Naive thymus-derived CD4-positive, alpha-beta T cell (primary cell): Measurements from ENCODE around the gene HMGB2. TPM values are rescaled to one million over a fixed set of nuclear protein-coding genes. Genes with fewer than 3 reads are reported as not detected.

Experiments
- ATAC-seq: fragments of 150-1000 bp; cut with Tn5 transposase; 2 replicates; pipeline ENCODE4 v1.10.0; 2021; ENCODE audit warnings: mild to moderate bottlenecking, moderate library complexity
- CTCF ChIA-PET: fragments of 350-600 bp; sonication (Branson Sonifier 250); formaldehyde crosslinking; loops from one replicate; lab custom pipeline; 2021; ENCODE audit warnings: antibody characterized with exemption; lab: Charles Lee
- POLR2A ChIA-PET: fragments of 350-600 bp; sonication (Branson Sonifier 250); formaldehyde crosslinking; loops from one replicate; lab custom pipeline; 2021; ENCODE audit warnings: antibody characterized with exemption, inconsistent platforms; lab: Charles Lee
- DNase-seq, 9 donors: peaks; one replicate each; pipeline versions ENCODE4 v3.0.0 to v3.0.0-alpha.2; 2020 to 2022; ENCODE audit warnings: mixed read lengths in 1 of 9
- H3K27ac ChIP-seq: one replicate; pipeline ENCODE4 v1.7.0; 2013; ENCODE audit warnings: mild to moderate bottlenecking, low read depth, low read length, moderate library complexity
- H3K27me3 ChIP-seq, 2 donors: one replicate each; pipeline ENCODE4 v1.7.0; 2013; ENCODE audit warnings: low read length in 2 of 2, mild to moderate bottlenecking in 2 of 2, moderate library complexity in 2 of 2; ENCODE audit not compliant: control insufficient read depth in 2 of 2, insufficient read depth in 2 of 2
- H3K36me3 ChIP-seq, 3 experiments: 1 replicate in 2 of 3; 2 replicates in 1 of 3; pipeline ENCODE4 v1.7.0; 2013; ENCODE audit warnings: low read length in 3 of 3, mild to moderate bottlenecking in 3 of 3, moderate library complexity in 1 of 3; ENCODE audit not compliant: insufficient read depth in 3 of 3, control insufficient read depth in 2 of 3
- H3K4me1 ChIP-seq, 2 donors: one replicate each; pipeline ENCODE4 v1.7.0; 2013; ENCODE audit warnings: low read length in 2 of 2, mild to moderate bottlenecking in 2 of 2, moderate library complexity in 1 of 2; ENCODE audit not compliant: control insufficient read depth in 2 of 2, insufficient read depth in 2 of 2
- H3K4me3 ChIP-seq: 2 replicates; pipeline ENCODE4 v1.7.0; 2013; ENCODE audit warnings: mild to moderate bottlenecking, low read length
- H3K9me3 ChIP-seq, 3 experiments: 1 replicate in 2 of 3; 2 replicates in 1 of 3; pipeline ENCODE4 v1.7.0; 2013; ENCODE audit warnings: low read length in 3 of 3; ENCODE audit not compliant: control insufficient read depth in 2 of 3
- H3K27ac Mint-ChIP-seq, 9 donors: one replicate each; pipeline ENCODE4 v1.8.0; 2020 to 2022; ENCODE audit warnings: mixed read lengths in 9 of 9, mild to moderate bottlenecking in 8 of 9, moderate library complexity in 5 of 9, inconsistent platforms in 2 of 9
- H3K27me3 Mint-ChIP-seq, 5 donors: one replicate each; pipeline ENCODE4 v1.8.0; 2021 to 2022; ENCODE audit warnings: mixed read lengths in 5 of 5, mild to moderate bottlenecking in 1 of 5
- H3K36me3 Mint-ChIP-seq, 5 donors: one replicate each; pipeline ENCODE4 v1.8.0; 2020 to 2022; ENCODE audit warnings: mixed read lengths in 5 of 5, mild to moderate bottlenecking in 3 of 5, inconsistent platforms in 1 of 5
- H3K4me1 Mint-ChIP-seq, 7 donors: one replicate each; pipeline ENCODE4 v1.8.0; 2020 to 2022; ENCODE audit warnings: mixed read lengths in 7 of 7, mild to moderate bottlenecking in 3 of 7, inconsistent platforms in 1 of 7
- H3K4me3 Mint-ChIP-seq, 10 donors: one replicate each; pipeline ENCODE4 v1.8.0; 2020 to 2022; ENCODE audit warnings: mild to moderate bottlenecking in 10 of 10, mixed read lengths in 10 of 10, moderate library complexity in 6 of 10, inconsistent platforms in 2 of 10
- H3K9me3 Mint-ChIP-seq, 11 donors: one replicate each; pipeline ENCODE4 v1.8.0; 2020 to 2022; ENCODE audit warnings: mixed read lengths in 11 of 11, mild to moderate bottlenecking in 4 of 11, inconsistent platforms in 1 of 11, moderate library complexity in 1 of 11
- intact Hi-C, 2 donors: fragments of 100-400 bp; cut with micrococcal nuclease; formaldehyde crosslinking; loops; one replicate each; pipeline ENCODE4 v1.15.1; 2023
- polyA plus RNA-seq, 2 donors: library from polyadenylated mRNA; unstranded; fragments of 300-500 nt; fragmentation: Illumina TruSeq; gene quantifications; one replicate each; pipeline ENCODE4 v1.2.3, GENCODE V29; 2021
- total RNA-seq, 6 experiments: library from RNA in 5 of 6; stranded (reverse) in 5 of 6; gene quantifications; 1 replicate in 5 of 6; 2 replicates in 1 of 6; pipeline ENCODE4 v1.2.3 and lab custom pipeline; 2021 to 2026

Gene HMGB2
- total and polyA plus RNA-seq, 7 experiments from 2014 or later = 89.3 to 542 (median 143) TPM

DNA sequence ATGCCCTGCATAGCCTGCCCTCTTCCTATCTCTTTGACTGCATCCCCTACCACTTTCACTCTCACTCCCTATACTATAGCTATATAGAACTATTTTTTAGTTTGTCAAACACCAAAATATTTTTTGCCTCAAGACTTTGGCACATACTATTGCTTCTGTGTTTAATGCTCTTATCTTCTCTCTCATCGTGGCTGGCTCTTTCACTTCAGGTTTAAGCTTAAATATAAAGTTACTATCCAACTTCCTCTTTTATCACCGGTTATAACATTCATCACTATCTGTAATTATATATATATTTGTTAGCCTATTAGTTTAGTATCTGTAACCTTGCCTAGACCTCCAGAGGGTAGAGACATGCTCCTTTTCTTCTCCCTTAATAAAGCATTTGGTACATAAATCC lies 11.5 kb upstream of the HMGB2 start:
- no peaks in the 10 kb centered on the region for H3K9me3 ChIP-seq
- Mint-ChIP-seq H3K4me3 (no peak overlapping the region), H3K4me1 (peaks cover 0 to 4% (median 0%) of the 10 kb centered on the region in 7 donors), H3K27ac (no peak overlapping the region), H3K27me3 (peaks cover 4 to 40% (median 8%) of the 10 kb centered on the region in 5 donors), H3K36me3 (peaks cover 0 to 6% (median 0%) of the 10 kb centered on the region in 5 donors), H3K9me3 (peaks cover 0 to 1% (median 0%) of the 10 kb centered on the region in 11 donors)
- H3K36me3 ChIP-seq = no peaks in the 10 kb centered on the region
- H3K4me1 ChIP-seq = no peaks in the 10 kb centered on the region
- H3K27ac ChIP-seq = no peak overlapping the region
- no peak overlapping the region for H3K4me3 ChIP-seq
- DNase-seq (no peak), ATAC-seq (no peak)
- POLR2A ChIA-PET = interaction anchor here (1.9 kb wide), 1 partner anchor 11 kb away, joined by 8 read pairs; the partner anchor contains the start of gene HMGB2
- CTCF ChIA-PET = no interaction called here
- intact Hi-C loops = no loop called here
- no peaks in the 10 kb centered on the region for H3K27me3 ChIP-seq

DNA sequence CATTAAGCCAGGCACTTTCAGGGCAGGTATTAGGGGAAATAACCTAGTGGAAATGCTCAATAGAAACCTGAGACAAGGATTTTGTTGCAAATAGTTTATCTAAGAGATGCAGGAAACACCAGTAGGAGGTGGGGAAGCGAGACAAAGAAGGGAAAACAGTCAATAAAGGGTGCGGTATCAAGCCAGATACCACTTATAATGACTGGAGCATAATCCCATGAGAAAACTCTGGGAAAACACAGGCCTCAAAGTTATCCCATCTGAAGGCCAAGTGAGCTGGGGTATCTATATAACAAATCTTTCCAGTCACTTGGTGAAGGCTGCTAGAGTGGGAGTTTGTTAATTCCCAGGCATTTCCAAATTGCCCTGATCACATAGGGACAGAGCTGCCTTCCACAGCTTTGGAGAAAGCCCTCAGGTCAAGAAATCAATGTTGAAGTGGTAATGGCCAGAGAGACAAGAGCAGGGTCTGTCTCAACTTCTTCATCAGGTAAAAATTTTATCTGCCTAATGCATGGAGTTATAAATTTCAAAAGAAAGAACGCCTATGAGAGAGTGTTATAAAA lies 9.8 kb upstream of the HMGB2 start:
- intact Hi-C loops = no loop called here

DNA sequence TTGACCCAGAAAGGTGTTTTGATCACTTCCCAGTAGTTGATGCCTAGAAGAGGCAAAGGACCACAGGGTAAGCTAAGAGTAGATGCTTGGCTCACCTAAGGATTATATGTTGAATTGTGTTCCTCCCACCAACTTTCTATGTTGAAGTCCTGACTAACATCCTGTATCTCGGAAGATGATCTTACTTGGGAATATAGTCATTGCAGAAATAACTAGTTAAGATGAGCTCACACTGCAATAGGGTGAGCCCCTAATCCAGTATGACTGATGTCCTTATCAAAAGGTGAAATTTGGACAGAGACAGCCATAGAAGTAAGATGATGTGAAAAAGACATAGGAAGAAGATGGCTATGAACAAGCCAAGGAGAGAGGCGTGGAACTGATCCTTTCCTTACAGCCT lies 3.3 kb upstream of the HMGB2 start:
- H3K27me3 Mint-ChIP-seq = peaks cover 8 to 18% (median 11%) of the 10 kb centered on the region in 5 donors
- DNase-seq (no peak), ATAC-seq (no peak)
- CTCF ChIA-PET = no interaction called here
- peaks cover 0 to 6% (median 0%) of the 10 kb centered on the region in 11 donors for H3K9me3 Mint-ChIP-seq
- peaks cover 13 to 29% (median 21%) of the 10 kb centered on the region in 7 donors for H3K4me1 Mint-ChIP-seq
- H3K4me3 ChIP-seq = no peak overlapping the region
- peaks cover 0 to 14% (median 0%) of the 10 kb centered on the region in 5 donors for H3K36me3 Mint-ChIP-seq
- H3K4me1 ChIP-seq = peaks cover 7 to 12% of the 10 kb centered on the region in 2 donors
- H3K36me3 ChIP-seq = peaks cover 0 to 9% (median 0%) of the 10 kb centered on the region in 3 experiments
- H3K27me3 ChIP-seq = no peaks in the 10 kb centered on the region
- no peaks in the 10 kb centered on the region for H3K9me3 ChIP-seq
- H3K27ac Mint-ChIP-seq = no peak overlapping the region
- intact Hi-C loops = no loop called here
- H3K4me3 Mint-ChIP-seq = no peak overlapping the region
- no peak overlapping the region for H3K27ac ChIP-seq
- POLR2A ChIA-PET = interaction anchor here (8.8 kb wide), 1 partner anchor 34 kb away, joined by 209 read pairs; the partner anchor contains the start of gene SAP30

More for the DNA sequence above, 9.8 kb upstream of the HMGB2 start:
- H3K27ac Mint-ChIP-seq = no peak overlapping the region
- ChIA-PET CTCF (no interaction called here), POLR2A (interaction anchor here (0.6 kb wide), 1 partner anchor 20 kb away, joined by 4 read pairs; no protein-coding TSS in a partner anchor)
- Histone ChIP-seq H3K9me3 (no peaks in the 10 kb centered on the region), H3K4me3 (no peak overlapping the region), H3K27ac (no peak overlapping the region), H3K27me3 (no peaks in the 10 kb centered on the region), H3K4me1 (no peaks in the 10 kb centered on the region), H3K36me3 (no peaks in the 10 kb centered on the region)
- peaks cover 4 to 30% (median 8%) of the 10 kb centered on the region in 5 donors for H3K27me3 Mint-ChIP-seq
- H3K4me1 Mint-ChIP-seq = peaks cover 0 to 4% (median 0%) of the 10 kb centered on the region in 7 donors
- H3K9me3 Mint-ChIP-seq = peaks cover 0 to 1% (median 0%) of the 10 kb centered on the region in 11 donors
- DNase-seq (no peak), ATAC-seq (no peak)
- H3K4me3 Mint-ChIP-seq = no peak overlapping the region
- peaks cover 0 to 4% (median 0%) of the 10 kb centered on the region in 5 donors for H3K36me3 Mint-ChIP-seq

DNA sequence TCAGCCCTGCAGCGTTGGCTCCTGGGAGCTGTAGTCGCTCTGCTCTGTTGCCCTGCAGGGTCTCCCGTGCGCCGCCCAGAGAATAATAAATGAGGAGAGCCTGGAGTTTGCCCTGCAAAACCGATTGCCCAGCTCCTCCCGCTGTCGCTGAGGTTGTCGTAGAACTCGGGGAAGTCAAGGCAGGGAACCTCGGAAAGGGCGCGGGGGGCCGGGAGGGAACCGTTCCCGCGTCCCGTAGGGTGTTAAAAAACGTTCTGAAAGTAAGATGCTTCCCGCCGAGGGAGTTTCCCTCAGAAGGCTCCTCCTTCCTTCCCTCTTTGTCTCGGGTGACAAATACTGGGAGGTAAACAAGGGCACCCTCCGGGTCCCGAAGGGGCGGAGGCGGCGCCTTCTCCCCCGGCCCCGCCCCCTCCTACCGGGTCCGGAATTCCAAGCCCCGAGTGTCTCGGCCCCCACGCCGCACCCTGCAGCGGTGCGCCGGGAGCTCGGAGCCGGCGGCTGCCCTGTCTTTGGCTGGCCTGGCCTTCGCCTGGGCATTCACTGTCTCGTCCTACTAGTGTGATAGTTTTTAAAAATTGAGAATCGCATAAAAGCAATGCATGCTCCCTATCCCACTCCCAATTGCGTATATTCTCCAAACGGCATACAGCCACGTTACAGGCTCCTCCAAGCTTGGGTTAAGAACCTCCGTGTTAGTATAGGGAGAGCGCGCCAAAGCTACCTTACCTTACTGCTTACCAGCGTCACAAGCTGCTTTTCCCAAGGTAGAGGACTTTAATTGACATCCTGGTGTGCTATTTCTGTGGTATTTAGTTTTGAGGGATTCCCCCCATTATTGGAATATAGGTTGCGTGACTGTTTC lies 964 bp upstream of the HMGB2 start:
- Mint-ChIP-seq H3K36me3 (peaks cover 4 to 25% (median 4%) of the 10 kb centered on the region in 5 donors), H3K27me3 (peaks cover 6 to 18% (median 11%) of the 10 kb centered on the region in 5 donors), H3K9me3 (peaks cover 0 to 6% (median 0%) of the 10 kb centered on the region in 11 donors), H3K4me1 (peaks cover 20 to 46% (median 30%) of the 10 kb centered on the region in 7 donors), H3K4me3 (peak overlapping the region; percentile 93 to 100 (median 99)), H3K27ac (peak overlapping the region; percentile 97 to 100 (median 99))
- Histone ChIP-seq H3K4me1 (peaks cover 7 to 18% of the 10 kb centered on the region in 2 donors), H3K36me3 (peaks cover 0 to 9% (median 6%) of the 10 kb centered on the region in 3 experiments), H3K27me3 (no peaks in the 10 kb centered on the region), H3K27ac (peak overlapping the region; percentile 98), H3K4me3 (peak overlapping the region; percentile 89), H3K9me3 (no peaks in the 10 kb centered on the region)
- POLR2A ChIA-PET = interaction anchor here (0.6 to 8.8 kb wide), 19 partner anchors 10 to 949 kb away, joined by 3 to 209 read pairs (median 4); partner anchors contain the start of genes CEP44, FBXO8 and SAP30
- ATAC-seq = peak; percentile 21
- intact Hi-C loops = loop anchor here (1.0 to 5.0 kb wide), 9 partner anchors 12 to 1187 kb away; partner anchors contain the start of genes GALNT7 (in 2 of the 2), SAP30 (in 2 of the 2), CEP44 (in 1 of the 2) and FBXO8 (in 1 of the 2)
- CTCF ChIA-PET = no interaction called here
- peak in 3 of 9 donors; percentile 9 to 70 (median 10) for DNase-seq

DNA sequence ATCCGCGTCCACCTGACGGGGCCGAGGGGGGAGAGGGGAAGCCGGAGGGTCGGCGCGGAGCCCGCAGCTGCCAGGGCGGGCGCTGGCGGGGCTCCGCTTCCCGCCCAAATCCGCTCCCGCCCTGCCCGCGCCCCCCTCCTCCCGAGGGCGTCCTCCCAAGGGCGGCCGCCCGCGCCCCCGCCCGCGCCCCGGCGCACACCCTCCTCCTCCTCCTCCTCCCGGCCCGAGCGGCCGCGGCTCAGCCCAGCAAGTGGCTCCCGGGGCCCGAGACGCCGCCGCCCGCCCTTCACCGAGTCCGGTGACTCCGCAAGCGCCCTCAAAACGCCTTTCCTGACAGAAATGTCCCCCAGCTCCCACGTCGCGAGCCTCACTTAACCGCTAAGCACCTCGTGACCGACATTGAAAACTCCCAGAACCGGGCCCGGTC lies 487 bp downstream of the HMGB2 start:
- Mint-ChIP-seq H3K4me1 (peaks cover 20 to 57% (median 30%) of the 10 kb centered on the region in 7 donors), H3K9me3 (peaks cover 0 to 6% (median 0%) of the 10 kb centered on the region in 11 donors), H3K27me3 (peaks cover 4 to 18% (median 11%) of the 10 kb centered on the region in 5 donors), H3K36me3 (peaks cover 4 to 31% (median 4%) of the 10 kb centered on the region in 5 donors), H3K4me3 (peak overlapping the region; percentile 93 to 100 (median 99)), H3K27ac (peak overlapping the region; percentile 97 to 100 (median 99))
- H3K4me3 ChIP-seq = peak overlapping the region; percentile 89
- no peaks in the 10 kb centered on the region for H3K27me3 ChIP-seq
- peak overlapping the region; percentile 98 for H3K27ac ChIP-seq
- no peak for ATAC-seq
- peaks cover 0 to 9% (median 6%) of the 10 kb centered on the region in 3 experiments for H3K36me3 ChIP-seq
- peak in 1 of 9 donors; percentile 46 for DNase-seq
- no peaks in the 10 kb centered on the region for H3K9me3 ChIP-seq
- POLR2A ChIA-PET = interaction anchor here (0.8 to 8.8 kb wide), 17 partner anchors 9 to 950 kb away, joined by 3 to 209 read pairs (median 4); partner anchors contain the start of genes CEP44, FBXO8 and SAP30
- peaks cover 7 to 18% of the 10 kb centered on the region in 2 donors for H3K4me1 ChIP-seq
- CTCF ChIA-PET = interaction anchor here (0.6 to 2.5 kb wide), 4 partner anchors 14 to 172 kb away, joined by 3 to 8 read pairs (median 4); partner anchors contain the start of gene SAP30
- intact Hi-C loops = loop anchor here (1.0 to 5.0 kb wide), 9 partner anchors 10 to 1189 kb away; partner anchors contain the start of genes GALNT7 (in 2 of the 2), SAP30 (in 2 of the 2), CEP44 (in 1 of the 2) and FBXO8 (in 1 of the 2)
